BE2C (cell line): Measurements from ENCODE around the gene HSD11B1.

Source experiments
- DNase-seq: peaks from one replicate; pipeline ENCODE4 v3.0.0-alpha.2; 2020
- H3K27me3 ChIP-seq: fragments of 250-450 bp; sonication (Bioruptor Pico); 2 replicates; pipeline ENCODE4 v1.5.1; 2020; ENCODE audit warnings: mild to moderate bottlenecking
- H3K36me3 ChIP-seq: fragments of 250-450 bp; sonication (Bioruptor Pico); 2 replicates; pipeline ENCODE4 v1.5.1; 2020; ENCODE audit warnings: mild to moderate bottlenecking
- H3K4me1 ChIP-seq: fragments of 250-450 bp; sonication (Bioruptor Pico); 2 replicates; pipeline ENCODE4 v1.5.1; 2020
- H3K4me3 ChIP-seq: 2 replicates; pipeline ENCODE4 v1.5.1; 2011; ENCODE audit warnings: low read depth, low read length
- H3K9me3 ChIP-seq: fragments of 250-450 bp; sonication (Bioruptor Pico); 2 replicates; pipeline ENCODE4 v1.5.1; 2020
- TF ChIP-seq, protein P1 (sequence below): IDR thresholded peaks from 2 replicates; pipeline ENCODE4 v1.5.1; 2012; ENCODE audit warnings: mild to moderate bottlenecking, low read depth, low read length

HSD11B1 gene

DNA sequence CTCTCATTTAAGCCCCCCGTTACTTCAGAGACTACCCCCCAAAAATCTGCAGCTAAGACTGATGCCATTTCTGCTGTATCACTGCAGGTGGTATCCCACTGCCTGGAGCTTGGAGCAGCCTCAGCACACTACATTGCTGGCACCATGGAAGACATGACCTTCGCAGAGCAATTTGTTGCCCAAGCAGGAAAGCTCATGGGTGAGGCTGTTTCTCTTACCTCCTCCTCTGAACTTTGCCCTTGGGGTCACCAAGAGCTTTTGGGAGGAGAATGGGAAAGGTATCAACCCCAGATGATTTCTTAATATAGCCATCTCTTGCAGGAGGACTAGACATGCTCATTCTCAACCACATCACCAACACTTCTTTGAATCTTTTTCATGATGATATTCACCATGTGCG lies 2.0 kb downstream of the HSD11B1 start:
- no peak for DNase-seq
- Histone ChIP-seq H3K27me3 (no peaks in the 10 kb centered on the region; the same call in 1 of the 2 replicates), H3K4me1 (no peaks in the 10 kb centered on the region), H3K36me3 (no peaks in the 10 kb centered on the region), H3K4me3 (no peak overlapping the region), H3K9me3 (no peaks in the 10 kb centered on the region)
- TF ChIP-seq, protein P1, sequence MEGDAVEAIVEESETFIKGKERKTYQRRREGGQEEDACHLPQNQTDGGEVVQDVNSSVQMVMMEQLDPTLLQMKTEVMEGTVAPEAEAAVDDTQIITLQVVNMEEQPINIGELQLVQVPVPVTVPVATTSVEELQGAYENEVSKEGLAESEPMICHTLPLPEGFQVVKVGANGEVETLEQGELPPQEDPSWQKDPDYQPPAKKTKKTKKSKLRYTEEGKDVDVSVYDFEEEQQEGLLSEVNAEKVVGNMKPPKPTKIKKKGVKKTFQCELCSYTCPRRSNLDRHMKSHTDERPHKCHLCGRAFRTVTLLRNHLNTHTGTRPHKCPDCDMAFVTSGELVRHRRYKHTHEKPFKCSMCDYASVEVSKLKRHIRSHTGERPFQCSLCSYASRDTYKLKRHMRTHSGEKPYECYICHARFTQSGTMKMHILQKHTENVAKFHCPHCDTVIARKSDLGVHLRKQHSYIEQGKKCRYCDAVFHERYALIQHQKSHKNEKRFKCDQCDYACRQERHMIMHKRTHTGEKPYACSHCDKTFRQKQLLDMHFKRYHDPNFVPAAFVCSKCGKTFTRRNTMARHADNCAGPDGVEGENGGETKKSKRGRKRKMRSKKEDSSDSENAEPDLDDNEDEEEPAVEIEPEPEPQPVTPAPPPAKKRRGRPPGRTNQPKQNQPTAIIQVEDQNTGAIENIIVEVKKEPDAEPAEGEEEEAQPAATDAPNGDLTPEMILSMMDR: no peak

DNA sequence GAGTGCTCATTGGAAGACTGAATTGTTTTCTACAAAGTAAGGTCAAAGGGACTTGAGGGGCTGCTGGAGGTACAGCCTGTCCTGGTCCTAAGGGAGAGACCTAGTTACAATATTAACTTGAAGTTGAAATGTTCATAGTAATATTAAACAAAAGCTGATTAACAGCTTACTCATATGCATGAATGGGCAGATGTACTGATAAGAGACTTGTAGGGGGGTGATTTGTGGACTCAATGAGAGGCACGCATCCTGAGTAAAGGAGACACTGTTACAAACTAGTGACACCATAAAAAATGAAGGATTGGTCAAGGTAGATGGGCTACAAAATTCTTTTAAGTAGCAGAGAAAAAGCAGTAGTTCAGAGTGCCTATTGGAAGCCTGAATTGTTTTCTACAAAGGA lies 2.7 kb downstream of the HSD11B1 start:
- H3K9me3 ChIP-seq: no peaks in the 10 kb centered on the region
- TF ChIP-seq, protein P1: no peak
- DNase-seq: no peak
- no peak overlapping the region for H3K4me3 ChIP-seq
- no peaks in the 10 kb centered on the region for H3K36me3 ChIP-seq
- no peaks in the 10 kb centered on the region for H3K4me1 ChIP-seq
- H3K27me3 ChIP-seq: peaks cover 3% of the 10 kb centered on the region; the same call in 1 of the 2 replicates

DNA sequence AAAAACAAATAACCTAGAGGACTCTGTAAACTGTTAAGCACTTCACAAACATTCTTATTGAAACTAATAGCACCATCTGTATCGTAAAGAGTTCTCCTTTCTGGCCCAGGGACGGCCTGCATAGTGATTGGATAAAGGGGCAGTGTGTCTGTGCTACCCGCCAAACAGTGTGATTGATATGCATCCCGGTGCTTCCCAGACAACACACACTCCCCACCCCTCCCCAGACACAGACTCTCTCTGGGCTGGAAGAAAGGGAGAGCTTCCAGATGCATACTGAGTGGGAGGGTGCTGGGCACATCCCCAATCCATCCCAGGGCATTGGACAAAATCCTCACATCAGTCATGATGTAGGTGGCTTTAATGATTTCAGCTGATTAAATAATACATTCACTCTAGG lies 3.7 kb downstream of the HSD11B1 start:
- Histone ChIP-seq H3K4me1 (no peaks in the 10 kb centered on the region), H3K36me3 (no peaks in the 10 kb centered on the region), H3K27me3 (peaks cover 3% of the 10 kb centered on the region; the same call in 1 of the 2 replicates), H3K4me3 (no peak overlapping the region), H3K9me3 (no peaks in the 10 kb centered on the region)
- DNase-seq: peak; percentile 13
- TF ChIP-seq, protein P1: no peak

DNA sequence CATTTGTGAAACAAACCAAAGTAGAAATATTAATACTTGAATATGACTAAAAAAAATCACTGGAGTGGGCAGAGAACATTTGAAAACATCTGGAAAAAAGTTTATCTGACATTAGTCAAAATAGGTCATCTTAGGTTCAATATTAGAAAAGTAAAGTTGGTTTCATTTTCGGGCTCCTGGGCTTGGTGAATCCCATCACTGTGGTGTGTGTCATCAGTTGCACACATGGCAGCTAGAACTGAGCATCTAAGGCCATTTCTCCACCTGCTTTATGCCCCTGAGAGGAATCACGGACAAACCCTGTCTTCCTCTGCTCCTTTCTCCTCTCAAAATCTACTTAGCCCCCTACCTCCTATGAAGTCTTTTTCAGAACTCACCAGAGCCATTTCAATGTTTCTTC lies 5.4 kb downstream of the HSD11B1 start:
- no peaks in the 10 kb centered on the region for H3K4me1 ChIP-seq
- no peaks in the 10 kb centered on the region for H3K36me3 ChIP-seq
- H3K27me3 ChIP-seq: peaks cover 3% of the 10 kb centered on the region; the same call in 1 of the 2 replicates
- H3K9me3 ChIP-seq: no peaks in the 10 kb centered on the region
- TF ChIP-seq, protein P1: no peak
- DNase-seq: no peak
- no peak overlapping the region for H3K4me3 ChIP-seq

DNA sequence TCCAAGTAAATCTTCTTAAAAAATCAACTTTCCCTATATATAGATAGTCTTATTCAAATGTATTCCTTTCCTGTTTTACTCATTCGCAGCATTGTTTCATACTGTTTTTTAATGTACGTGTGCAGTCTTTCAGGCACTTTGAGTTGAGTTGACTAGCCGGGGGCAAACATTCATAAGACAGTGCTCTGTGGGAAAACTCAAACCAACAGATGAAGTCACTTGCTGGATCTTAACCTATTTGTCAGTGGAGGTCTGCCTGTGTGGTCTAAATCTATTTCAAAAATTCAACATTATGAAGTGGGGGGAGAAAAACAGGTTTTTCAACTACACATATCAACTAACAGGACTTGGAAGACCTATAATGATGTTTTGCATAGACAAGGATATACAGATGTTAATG lies 6.2 kb downstream of the HSD11B1 start:
- Histone ChIP-seq H3K4me1 (no peaks in the 10 kb centered on the region), H3K36me3 (no peaks in the 10 kb centered on the region), H3K27me3 (peaks cover 3% of the 10 kb centered on the region; the same call in 1 of the 2 replicates), H3K9me3 (no peaks in the 10 kb centered on the region), H3K4me3 (no peak overlapping the region)
- TF ChIP-seq, protein P1: no peak
- DNase-seq: no peak

DNA sequence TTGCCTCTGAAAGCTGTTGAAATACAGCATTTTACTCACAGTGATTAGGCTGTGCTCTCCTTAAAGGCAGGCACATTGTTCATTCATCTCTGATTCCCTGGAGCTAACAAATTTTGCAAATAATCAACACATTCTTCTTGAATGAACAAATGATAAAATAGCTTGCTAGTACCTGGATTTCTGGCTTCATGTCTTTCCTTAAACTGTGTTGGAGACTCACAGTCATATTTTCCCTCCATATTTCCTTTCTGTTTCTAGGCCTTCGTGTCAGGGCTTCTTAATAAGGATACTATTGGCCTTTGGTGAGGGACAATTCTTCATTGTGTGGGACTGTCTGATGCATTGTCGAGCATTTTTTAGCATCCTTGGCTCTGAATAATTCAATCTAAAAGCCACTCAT lies 9.7 kb downstream of the HSD11B1 start:
- no peaks in the 10 kb centered on the region for H3K9me3 ChIP-seq
- TF ChIP-seq, protein P1: no peak
- H3K36me3 ChIP-seq: no peaks in the 10 kb centered on the region
- no peak for DNase-seq
- no peaks in the 10 kb centered on the region for H3K4me1 ChIP-seq
- H3K27me3 ChIP-seq: peaks cover 3% of the 10 kb centered on the region
- H3K4me3 ChIP-seq: no peak overlapping the region
